GM21825 (cell line): ENCODE results near the gene TSPAN9.

Source experiments
- ATAC-seq: cut with Tn5 transposase; IDR thresholded peaks from one replicate; pipeline ENCODE4 v1.9.1; 2021; ENCODE audit warnings: mild to moderate bottlenecking, moderate library complexity; ENCODE audit not compliant: unreplicated experiment

Gene TSPAN9

GRCh38 chr12:3137814-3138445 lies 60.8 kb downstream of the TSPAN9 start:
- ATAC-seq, result no peak

DNA sequence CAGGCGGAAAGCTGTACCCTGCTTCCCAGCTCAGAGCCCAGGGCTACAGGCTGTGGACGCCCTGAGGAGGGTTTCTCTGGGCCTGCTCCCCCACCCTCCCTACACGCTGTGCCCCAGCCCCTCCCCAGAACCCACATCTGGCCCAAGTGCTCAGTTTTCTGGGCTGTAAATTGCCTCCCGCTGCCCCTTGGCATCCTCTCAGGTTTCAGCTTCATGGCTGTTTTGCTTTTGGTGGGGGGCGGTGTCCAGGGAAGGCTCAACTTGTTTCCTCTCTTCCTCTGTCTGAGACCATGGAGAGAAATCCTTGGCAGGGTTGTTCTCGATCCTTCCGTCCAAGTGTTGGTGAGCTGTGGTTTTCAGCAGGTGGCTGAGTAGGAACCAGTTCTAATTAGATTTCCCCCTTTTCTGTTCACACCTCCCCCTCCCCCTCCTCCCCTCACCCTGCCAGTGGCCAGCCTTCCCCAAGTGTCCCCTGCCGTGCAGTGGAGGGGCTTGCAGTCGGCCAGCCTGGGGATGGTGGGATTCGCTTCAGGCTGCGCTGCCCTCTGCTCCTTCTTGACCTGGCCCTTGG lies 61.8 kb downstream of the TSPAN9 start:
- no peak for ATAC-seq

GRCh38 chr12:3139760-3140159 lies 62.6 kb downstream of the TSPAN9 start:
- ATAC-seq, result no peak

GRCh38 chr12:3140284-3140683 lies 63.1 kb downstream of the TSPAN9 start:
- no peak for ATAC-seq

- ATAC-seq, result no peak
These were observed 64.5 kb downstream of the TSPAN9 start for GRCh38 chr12:3141339-3142321.

DNA sequence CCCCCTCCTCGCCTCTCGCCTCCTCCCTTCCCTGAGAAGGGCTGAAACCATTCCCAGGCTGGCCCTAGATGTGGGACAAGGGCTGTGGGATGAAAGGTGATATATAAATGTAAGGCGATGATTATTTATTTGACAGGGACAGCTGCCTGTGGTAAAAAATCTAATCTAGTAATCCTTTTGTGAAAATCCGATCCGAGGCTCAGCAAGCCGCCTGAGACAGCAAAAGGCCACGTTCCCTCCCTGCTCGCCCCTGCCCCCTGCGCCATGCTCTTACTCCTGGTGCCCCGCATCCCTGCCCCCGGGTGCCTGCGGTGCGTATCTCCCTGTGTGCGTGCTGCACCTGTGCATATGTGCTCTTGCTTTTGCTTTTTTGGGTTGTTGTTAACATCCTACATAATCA lies 65.2 kb downstream of the TSPAN9 start:
- no peak for ATAC-seq

DNA sequence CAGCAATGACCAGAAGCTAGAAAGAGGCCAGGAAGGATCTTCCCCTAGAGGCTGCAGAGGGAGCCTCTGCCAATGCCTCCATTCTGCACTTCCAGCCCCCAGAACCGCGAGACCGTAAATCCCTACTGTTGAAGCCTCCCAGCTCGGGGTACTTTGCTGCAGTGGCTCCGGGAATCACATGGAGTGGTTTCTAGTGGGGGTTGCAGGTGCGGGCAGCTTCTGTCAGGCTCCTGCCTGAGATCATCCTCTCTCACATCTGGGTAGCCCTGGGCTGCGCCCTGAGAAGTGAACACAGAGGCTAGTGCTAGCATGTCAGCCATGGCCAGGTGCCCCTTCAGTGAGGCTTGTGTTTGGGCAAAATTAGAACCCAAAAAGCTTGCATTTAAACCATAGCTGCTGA lies 67.3 kb downstream of the TSPAN9 start:
- no peak for ATAC-seq

GRCh38 chr12:3145033-3145432 lies 67.9 kb downstream of the TSPAN9 start:
- ATAC-seq, result no peak

DNA sequence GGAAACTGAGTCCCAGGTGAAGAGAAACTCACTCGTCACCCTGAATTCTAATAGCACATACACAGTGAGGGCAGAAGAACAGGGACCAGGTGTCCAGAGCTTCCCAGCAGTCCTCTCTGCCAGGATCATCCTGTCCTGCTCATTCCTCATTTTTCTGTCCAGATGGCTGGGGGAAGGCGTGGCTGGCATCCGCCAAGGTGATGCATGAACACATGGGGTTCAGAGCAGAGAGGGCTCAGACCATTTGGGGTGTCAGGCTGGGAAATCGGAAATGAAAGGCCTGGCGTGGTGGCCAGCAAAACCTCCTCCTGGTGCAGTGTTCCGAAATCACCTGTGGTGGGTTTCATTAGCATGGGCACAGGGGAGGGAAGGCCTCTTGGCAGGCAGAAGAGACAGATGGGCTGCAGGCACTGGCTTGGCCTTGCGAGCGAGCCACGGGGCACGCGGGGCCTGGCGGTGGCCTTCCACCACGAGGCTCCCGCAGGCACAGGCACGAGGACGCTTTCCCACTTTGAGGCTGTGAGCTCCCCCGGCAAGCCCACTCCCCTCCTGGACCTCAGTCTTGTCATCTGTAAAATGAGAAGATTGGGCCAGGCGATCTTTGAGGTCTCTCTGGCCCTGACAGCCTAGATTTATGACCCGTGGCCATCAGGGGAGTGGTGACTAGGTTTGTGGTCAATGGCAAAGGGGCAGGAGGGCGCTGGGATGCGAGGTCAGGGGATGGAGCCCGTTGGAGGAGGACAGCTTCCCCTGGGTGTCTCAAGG lies 68.5 kb downstream of the TSPAN9 start:
- ATAC-seq, result no peak

DNA sequence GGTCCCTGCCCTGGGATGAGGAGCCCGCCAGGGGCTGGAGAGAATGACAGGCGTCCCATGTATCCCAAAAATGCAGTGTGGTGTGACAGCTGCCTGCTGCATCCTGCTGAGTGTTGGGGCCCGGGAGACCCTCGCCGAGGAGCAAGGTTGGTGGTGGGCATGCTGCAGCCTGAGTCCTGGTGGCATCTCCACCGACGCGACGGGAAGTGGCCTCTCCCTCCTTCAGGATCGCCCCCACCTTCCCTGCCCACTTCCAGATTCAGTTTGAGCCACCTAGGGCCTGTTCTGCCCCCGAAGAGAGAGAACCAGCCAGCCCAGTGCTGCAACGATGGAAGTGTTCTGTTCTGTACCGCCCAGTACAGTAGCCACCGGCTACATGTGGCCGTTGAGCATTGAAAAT lies 70.1 kb downstream of the TSPAN9 start:
- no peak for ATAC-seq

GRCh38 chr12:3148366-3149000 lies 71.3 kb downstream of the TSPAN9 start:
- no peak for ATAC-seq

GRCh38 chr12:3149515-3150307 lies 72.5 kb downstream of the TSPAN9 start:
- ATAC-seq, result no peak

DNA sequence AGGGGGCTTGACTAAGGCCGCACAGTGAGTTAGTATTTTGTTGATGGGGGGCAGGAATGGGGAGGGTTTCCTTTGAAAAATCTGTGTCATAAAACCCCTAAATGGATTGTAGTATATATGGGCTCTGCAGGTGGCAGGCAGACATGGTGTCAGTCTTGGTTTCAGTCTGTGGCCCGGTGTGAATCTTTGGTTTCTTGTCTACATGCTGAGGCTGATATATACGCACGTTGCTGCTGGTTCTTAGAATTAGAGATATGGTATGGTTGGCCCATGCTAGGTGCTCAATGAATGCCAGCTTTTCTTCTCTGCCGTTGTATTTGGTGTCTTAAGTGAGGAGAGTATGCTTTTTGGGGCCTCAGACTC lies 73.1 kb downstream of the TSPAN9 start:
- ATAC-seq, result no peak

DNA sequence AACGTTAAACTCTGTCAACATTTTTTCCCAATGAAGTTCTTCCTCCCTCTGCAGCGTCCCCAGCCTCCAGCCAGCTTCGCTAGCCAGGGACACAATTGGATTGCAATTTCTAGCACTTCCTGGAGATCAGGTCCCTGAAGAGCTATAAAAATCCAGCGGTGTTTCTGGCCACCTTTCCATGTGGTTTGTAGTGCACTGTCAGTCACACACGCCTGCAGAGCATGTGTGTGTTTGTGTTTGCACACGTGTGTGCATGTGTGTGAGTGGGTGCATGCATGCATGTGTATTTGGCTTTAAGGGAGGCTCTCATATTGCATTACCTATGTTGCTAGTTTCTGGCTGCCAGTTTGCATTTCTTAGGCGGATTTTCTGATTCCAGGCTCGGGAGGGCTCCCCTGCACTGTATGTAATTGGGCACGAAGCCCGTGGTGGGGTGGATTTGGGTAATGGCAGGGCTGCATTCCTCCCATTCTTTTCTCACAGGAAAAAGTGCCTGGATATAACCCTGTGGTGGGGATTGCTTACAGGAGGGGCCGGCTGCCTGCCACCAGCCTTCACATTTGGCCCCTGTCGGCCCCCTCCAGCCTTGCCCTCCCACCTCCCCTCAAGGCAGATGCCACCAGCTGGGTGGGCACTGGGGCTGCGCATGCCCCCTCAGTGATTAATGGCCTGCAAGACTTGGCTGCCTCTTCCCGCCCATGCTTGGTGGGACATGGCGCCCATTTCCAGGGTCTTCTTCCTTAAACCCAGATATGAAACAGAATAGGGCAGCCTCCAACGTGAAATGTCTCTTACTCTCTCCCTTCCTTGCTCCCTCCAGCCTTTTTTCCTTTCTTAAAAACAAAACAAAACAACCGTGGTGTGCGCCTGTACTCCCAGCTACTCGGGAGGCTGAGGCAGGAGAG lies 74.0 kb downstream of the TSPAN9 start:
- ATAC-seq, result no peak

DNA sequence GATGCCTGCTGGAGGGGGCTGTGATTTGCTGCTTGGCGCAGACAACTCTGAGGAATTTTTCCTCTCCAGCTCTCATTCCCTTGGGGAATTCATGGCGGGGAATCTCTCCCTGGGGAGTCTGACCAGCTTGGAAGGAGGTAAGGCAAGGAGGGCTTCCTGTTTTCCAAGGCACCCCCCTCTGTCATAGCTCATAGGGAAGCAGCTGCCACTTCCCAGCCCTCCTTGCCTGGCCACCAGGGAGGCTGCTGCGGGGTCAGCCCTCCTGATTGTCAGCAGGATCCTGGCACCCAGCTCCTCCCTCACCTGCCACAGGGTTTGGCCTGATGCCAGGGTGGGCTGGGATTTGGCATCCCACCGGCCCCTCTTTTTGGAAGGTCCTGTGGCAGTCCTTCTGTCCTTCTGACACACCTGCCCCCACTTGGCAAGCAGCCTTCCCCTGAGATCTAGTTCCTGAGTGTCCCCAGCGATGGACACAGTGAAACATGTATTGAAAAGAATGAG lies 74.9 kb downstream of the TSPAN9 start:
- ATAC-seq, result no peak

DNA sequence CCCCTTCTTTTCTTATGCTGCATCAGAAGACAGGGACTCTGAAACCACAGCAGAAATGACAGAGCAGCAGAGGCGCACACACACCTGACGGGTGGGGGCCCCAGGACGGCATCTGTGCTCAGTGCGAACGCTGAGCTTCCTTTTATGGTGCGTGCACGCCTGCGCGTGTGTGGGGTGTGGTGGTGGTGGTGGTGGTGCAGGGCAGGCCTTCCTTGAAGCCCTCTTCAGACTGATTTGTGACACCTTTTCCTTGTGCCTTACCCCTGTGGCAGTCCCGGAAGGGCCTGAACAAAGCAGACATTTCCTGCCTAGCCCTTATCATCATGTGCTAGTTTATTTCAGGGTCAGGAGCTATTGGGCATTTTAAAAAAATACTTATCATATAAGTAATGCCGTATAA lies 75.7 kb downstream of the TSPAN9 start:
- no peak for ATAC-seq

DNA sequence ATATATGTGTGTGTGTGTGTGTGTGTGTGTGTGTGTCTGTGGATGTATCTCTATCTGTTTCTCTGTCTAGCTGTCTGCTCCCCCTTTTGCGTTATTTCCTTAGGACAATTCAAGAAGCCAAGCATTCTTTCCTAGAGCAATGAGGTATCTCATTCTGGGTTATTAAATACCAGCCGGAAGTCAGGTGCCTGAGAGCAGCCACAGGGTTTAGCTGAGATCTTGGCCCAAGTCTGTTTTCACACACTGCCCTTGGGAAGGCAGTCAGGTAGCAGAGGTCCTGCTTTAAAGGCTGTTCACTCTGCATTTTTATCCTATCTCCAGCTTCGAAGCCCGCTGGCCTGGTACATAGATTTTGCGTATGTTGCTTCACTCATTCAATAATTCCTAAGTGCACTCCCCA lies 76.8 kb downstream of the TSPAN9 start:
- ATAC-seq, result no peak

DNA sequence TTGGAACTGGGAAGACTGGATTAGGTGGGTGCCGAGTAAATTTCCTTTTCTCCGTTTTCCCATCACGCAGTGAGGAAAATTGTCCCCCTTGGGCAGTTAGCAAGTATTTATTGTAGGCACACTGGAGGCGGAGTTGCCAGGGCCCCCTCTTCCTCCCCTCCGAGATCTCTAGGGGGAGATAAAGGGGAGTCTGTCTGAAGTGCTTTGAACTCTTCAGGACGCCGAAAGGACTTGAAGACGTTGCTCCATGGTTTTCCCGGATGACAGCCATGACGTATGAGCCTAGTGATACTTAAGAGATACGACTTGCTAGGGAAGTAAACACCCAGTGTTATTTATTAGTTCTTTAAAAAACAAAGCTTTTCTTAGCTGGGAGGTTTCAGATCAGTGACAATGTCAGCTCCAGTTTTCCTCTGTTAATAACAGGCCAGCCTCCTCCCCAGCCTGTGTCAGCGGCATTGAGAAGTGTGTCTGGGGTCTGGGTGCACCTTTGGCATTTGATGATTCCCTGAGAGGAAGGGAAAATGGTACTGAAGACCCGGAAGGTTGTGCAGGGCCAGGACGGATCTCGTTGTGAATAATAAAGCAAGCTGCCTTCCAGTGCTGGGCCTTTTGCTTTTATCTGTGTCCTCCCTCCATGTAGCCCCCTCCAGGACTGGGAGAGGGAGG lies 78.7 kb downstream of the TSPAN9 start:
- ATAC-seq, result no peak
